Activated T-cell treated with anti-CD3 and anti-CD28 coated beads for 4 hours (primary cell): Measurements from ENCODE around the gene PIGM.

Source experiments
- DNase-seq: peaks from one replicate; pipeline ENCODE4 v3.0.0-alpha.2; 2020

Gene PIGM

DNA sequence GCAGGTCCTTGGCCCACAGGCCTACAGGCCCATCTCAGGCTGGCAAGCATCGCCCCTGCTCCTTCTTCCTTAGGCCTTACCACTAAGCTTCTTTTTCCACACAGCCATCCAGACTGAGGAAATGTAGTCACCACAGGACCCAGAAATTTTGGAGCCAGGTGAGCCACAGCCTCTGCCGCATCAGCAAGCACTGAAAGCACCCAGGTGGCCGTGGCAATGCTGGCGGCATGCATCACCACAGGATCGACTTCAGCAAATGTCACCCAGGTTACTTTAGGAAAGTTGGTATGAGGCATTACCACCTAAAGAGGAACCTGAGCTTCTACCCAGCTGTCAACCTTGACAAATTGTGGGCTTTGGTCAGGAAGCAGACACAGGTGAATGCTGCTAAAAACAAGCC lies 11.6 kb downstream of the PIGM start:
- DNase-seq, result no peak

DNA sequence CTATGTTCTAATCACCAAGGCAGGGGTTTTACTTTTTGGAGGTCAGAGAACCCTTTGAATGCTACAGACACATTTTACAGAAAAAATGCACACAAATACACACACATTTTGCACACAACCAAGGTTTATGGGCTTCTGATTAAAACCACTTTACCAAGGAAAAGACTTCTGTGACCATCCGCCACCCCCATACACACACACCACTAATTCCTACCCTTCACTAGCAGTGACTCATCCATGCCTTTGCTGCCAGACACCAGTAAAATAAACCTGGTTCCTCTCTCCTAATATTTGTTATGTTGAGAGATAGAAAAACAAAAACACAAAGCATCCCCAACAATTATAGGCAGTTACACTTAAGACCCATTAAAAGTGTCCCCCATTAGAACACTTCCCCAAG lies 12.9 kb downstream of the PIGM start:
- DNase-seq, result no peak

DNA sequence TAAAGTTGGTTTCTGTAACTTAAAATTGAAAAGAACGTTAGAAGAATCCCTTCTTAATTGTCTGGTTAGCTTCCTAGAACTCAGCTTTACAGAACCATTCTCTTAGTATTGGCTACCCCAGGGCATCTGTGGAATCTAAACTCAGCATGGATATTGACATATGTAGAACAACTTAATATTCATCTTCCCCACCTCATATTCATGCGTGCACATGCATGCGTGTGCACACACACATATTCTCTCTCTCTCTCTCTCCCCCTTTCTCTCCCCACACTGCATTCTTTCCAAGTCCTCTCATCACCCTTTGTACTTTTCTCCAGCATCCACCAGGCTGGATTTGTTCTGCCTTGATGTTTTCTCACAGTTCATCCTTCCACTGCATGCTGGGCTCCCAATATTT lies 13.4 kb downstream of the PIGM start:
- no peak for DNase-seq

DNA sequence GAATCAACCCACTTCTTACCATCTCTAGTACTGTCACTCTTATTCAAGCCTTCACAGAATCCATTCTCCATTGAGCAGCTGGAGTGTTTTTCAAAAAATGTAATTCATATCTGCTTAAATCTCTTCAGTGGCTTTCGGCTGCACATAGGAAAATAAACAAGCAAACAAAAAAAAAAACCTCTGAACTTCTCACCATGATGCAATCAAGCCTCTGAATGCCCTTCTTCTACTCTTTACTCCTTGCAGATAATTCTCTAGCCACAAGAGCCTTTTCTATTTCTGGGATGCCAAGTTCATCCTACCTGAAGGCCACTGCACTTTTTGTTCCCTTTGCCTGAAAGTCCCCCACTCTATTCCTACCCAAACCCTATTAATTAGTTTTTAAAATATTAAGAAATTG lies 14.2 kb downstream of the PIGM start:
- DNase-seq, result no peak

DNA sequence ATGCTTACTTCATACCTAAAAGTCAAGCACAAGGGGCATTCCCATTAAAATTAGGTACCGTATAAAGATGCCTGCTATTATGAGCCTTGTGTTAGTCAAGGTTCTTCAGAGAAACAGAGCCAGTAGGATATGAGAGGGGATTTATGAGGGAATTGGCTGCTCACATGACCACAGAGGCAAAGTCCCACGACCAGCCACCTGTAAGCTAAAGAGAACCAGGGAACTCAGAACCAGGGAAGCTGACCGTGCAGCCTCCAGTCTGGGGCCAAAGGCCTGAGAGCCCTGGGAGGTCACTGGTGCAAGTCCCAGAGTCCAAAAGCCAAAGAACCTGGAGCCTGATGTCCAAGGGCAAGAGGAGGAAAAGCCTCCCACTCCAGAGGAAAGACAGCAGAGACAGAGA lies 20.0 kb downstream of the PIGM start:
- no peak for DNase-seq

DNA sequence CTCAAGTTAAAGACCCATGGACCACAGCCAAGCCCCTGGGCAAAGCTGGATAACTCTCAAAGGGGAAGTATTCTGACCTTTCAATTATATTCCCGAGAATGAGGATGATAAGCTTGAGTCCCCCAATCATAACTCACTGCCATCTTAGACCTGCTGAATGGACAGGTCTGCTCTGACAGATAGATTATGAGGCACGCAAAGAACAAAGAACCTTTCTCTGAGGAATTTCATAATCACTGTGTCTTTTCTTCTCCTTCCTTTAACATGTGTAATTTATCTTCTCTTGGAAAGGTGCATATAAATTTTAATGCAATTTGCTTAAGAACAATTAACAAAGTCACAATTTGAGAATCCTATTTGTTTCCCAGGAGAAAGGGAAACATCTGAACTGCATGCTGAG lies 22.0 kb downstream of the PIGM start:
- no peak for DNase-seq

DNA sequence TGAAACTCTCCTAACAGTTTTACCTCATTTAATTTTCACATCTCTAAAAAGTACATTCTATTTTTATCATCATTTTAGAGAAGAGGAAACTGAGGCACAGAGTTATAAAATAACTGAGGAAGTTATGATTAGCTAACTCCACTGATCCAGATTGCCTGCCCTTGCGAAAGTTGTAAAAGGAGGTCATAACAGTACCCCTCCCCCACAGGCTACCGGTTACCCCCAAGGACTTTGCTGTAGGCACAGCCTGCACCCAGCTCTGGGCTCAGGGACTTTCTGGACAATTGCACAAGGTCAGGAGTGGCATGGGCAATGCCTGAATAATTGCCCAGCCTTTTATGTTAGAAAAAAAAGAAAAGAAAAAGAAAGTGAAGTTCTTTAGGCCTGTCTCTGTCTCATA lies 22.7 kb downstream of the PIGM start:
- DNase-seq, result no peak

DNA sequence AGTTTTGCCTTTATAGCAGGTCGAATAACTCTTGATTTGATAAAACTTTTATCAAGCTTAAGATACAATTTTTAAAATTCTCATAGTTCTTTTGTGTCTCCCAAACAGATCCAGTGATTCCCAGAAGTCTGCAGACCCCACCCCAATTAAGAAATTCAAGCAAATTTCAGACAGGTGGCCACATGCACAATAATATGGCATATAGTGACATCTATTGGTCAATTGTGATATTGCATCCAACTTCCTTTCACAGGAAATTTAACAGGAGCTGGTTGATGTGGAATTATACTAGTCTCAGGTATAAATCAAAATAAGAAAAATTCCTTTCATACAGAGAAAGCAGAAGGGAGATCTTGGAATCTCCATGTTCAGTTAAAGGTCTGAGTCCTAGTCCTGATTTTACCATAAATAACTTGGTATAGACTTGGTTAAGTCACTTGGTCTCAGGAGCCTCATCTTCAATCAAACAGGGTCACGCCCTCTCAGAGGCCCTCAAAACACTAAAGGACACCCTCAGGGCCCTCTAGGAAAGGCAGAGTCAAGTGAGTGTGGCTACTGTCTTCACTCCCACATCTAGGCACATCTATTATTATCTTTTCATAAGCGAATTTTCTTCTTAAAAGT lies 24.1 kb downstream of the PIGM start:
- no peak for DNase-seq

DNA sequence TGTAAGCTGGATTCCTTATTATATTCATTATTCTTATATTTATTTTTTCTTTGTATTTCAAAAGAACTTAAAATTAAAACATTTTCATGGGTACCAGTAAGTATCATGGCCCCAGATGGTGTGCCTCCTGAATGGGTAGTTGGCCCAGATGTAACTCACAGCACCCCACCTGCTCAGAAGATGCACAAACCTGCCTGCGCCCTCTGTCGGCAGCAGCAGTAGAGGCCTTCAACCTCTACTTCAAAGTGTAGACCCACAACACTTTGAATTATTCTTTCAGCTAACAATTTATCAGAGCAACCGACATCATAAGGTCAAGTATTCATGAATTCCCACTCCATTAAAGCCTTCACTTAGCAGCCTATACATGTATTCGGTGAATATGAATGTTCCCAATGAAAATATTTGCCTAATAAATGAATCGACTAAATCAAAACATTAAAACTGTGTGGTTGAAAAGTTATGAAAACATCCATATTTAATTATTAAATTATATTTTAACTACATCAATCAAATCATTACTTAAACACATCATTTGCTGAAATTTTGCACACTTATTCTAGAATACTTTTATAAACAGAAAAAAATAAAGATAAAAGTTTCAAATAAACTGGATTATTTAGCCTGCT lies 25.4 kb downstream of the PIGM start:
- peak; percentile 58 for DNase-seq

DNA sequence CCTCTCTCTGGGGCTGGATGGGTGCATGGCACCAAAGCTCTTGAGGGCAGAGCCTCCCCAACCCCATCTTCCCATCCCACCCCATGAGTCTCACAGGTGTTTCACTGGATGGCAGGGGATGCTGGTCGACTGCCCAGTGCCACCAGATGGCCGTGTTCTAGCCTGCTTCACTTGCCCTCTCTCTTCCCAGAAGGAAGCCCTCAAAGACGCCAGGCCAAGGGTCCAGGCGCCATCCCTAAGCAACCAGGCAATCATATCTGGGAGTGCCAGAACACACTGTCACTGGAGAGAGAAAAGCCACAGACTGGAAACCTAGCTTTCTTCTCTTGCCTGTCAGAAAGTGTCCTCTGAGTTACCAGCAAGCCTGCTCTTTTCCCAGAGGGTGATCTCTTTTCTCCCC lies 26.7 kb downstream of the PIGM start:
- no peak for DNase-seq

DNA sequence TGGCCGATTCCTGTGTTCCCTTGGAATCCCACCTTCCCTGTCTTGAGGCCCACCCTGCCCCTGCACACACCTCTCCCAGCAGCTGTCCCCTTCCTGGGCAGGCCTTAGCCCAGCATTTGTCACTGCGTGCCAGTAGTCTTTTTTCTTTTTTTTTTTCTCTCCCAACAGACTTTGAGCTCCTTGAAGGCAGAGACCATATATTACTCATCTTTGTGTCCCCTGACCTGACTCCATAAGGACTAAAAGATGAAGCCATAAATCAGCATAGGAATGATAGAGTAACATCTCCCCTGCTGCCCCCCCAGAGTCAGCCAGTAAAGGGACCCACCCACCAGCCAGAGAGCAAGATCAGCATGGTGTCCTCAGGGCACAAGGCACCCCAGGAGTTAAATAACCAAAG lies 27.4 kb downstream of the PIGM start:
- no peak for DNase-seq

DNA sequence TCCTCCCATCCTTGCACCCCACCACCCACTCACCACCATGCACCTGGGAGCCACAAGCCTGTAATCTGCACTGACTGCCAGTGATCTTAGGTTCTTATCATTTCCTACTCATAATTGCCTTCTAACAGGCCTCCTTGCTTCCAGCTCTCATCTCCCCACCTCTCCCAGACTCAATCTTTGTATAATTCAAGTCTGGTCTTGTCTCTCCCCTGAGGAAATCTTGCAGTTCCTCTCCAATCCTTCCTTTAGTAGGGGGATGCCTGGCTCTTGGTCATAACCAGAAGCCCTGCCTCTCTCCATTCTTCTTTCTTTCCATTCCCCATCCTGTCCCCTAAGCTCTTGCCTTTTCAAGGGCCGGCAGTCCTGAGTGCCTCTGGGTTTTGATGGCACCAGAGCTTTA lies 27.8 kb downstream of the PIGM start:
- DNase-seq, result no peak

DNA sequence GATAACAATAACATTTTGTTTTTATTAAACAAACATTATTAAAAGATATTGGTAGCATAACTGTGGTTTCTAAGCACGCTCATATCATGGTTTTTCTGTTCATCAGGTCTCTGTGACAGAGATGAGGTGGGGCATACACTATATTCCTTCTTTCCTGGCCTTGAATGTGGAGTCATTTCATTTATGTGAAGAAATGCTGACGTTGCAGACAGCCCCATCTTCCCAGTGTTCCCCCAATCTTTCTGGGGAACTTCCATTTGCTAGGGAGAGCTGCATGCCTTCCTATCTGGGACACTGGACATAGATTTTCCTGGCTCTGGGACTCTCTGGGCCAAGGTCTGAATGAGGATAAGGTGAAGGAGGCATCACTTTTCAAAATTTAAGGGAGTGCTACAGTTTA lies 30.4 kb downstream of the PIGM start:
- no peak for DNase-seq

DNA sequence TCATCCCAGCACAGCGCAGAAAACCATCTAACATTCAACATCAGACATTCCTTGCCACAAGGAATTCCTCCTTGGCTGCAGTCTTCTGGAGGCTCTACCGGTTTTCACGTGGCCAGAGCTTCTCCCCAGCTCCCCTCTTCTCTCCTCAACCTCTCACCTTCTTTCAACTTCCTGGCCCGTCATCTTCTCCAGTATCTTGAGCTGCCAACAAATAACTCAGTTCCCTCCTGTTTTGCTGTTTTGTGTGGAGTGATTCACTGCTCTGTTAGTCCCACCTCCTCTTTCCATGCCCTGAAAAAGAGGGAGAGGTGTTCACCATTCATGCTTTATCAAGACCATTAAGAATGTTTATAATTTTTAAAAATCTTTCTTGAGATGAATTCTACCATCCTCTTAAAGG lies 32.6 kb downstream of the PIGM start:
- no peak for DNase-seq

DNA sequence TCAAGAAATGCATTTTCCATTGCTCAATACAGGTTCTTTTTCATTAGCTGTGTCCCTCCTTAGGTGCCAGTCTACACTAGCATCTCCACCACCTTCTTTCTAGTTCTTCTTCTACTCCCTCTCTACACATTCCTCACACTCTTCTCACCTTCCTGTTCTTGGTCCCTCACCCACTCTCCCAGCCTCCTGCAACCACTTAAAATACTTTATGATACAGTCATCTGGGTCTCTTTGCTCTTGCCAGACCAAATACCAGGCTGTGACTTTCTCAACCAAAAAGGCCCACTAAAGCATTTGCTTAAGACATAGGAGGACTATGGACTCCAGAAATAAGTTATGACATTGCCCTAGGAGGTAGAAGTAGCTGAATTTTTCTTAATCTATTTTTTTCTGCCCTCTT lies 35.1 kb downstream of the PIGM start:
- DNase-seq, result no peak

DNA sequence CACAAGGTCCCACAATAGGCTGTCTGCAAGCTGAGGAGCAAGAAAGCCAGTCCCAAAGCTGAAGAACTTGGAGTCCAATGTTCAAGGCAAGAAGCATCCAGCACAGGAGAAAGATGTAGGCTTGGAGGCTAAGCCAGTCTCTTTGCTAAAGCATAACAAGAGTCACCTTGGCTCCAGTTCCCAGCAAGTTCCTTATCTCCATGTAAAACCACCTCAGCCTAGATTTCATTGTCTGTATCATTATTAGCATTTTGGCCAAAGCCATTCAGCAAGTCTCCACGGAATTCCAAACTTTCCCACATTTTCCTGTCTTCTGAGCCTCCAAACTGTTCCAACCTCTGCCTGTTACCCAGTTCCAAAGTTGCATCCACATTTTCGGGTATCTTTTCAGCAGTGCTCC lies 36.9 kb downstream of the PIGM start:
- no peak for DNase-seq

DNA sequence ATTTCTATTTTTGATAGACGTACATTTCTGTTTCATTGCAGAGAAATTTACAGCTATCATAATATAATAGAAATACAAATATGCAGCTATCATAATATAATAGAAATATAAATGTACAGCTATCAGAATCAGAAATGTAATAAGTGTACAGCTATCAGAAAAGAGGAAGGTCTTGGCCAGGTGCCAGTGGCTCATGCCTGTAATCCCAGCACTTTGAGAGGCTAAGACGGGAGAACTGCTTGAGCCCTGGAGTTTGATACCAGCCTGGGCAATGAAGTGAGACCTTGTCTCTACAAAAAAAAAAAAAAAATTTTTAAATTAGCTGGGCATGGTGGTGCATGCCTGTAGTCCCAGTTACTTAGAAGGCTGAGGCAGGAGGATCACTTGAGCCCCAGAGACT lies 37.9 kb downstream of the PIGM start:
- DNase-seq, result no peak

DNA sequence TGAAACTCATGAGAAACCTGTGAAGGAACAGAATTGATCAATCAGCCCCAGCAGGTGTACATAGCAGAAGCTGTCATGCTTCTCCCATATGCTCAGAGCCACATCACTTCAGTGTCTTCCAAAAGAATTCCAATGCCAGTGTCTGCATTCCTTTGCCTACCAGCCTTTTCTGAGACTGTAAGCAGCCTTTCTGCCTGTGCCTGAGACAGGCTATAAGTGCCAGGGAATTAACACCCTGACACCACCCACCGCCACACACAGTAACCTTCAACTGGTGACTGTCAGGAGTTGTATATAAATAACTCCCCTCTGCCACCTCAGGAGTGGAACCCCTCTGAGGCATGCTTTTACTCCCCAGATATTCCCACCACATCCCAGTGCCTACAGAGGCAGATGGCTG lies 39.6 kb downstream of the PIGM start:
- no peak for DNase-seq

DNA sequence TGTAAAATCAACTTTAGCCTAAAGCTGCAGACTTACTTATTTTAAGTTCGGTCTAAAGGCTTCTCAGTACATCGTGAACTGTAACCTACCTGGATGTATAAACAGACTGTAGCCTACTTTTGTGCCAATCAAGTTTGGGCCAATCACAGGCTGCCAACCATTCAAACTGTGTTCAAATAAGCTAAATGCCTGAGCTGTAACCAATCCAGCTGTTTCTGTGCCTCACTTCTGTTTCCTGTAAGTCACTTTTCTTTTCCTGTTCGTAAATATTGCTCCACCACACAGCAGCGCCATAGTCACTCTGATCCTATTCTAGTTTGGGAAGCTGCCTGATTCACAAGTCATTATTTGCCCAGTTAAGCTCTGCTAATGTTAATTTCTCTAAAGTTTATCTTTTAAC lies 40.3 kb downstream of the PIGM start:
- no peak for DNase-seq

DNA sequence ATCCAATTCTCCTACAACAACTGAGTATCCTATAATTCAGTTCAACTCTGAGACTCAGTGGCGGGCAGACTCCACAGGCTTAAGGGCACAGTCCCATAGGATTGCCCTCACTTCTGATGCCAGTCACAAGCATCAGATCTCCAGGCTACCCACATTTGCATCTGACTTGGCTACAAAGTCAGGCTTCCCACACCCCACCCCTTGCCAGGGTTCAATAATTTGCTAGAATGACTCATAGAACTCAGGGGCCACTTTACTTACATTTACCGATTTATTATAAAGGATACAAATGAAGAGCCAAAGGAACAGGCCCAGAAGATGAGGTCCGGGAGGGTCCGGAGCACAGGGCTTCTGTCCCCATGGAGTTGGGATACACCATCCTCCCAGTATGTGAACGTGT lies 41.8 kb downstream of the PIGM start:
- no peak for DNase-seq

DNA sequence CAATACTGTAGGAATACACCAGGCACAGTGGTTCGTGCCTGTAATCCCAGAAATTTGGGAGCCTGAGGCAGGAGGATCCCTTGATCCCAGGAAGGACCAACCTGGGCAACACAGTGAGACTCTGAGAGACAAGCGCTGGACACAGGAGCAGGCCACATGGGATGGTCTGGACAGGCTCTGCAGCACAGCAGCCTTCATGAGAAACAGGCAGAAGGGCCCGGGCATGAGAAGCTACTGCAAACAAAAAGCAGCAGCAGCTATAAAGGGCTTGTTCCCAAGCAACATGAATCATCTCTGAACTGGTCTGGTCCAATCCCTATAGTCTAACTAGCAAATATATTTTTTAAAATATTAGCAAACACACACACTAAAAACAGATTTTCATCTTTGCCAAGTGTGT lies 42.2 kb downstream of the PIGM start:
- no peak for DNase-seq

DNA sequence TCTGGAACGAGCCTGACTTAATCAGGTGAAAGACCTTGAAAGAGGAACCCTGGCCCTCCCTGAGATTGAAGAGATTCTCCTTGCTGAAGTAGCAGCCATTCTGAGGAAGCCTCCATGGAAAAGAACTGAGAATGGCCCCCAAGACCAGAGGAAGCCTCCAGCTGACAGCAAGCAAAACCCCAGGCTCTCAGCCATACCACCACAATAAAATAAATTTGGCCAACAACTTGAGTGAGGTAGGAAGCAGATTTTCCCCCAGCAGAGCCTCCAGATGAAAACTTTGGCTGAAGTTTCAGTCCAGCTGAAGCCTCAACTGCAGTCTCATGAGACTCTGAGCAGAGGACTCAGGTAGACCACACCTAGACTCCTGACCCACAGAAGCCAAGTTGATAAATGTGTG lies 43.8 kb downstream of the PIGM start:
- no peak for DNase-seq

DNA sequence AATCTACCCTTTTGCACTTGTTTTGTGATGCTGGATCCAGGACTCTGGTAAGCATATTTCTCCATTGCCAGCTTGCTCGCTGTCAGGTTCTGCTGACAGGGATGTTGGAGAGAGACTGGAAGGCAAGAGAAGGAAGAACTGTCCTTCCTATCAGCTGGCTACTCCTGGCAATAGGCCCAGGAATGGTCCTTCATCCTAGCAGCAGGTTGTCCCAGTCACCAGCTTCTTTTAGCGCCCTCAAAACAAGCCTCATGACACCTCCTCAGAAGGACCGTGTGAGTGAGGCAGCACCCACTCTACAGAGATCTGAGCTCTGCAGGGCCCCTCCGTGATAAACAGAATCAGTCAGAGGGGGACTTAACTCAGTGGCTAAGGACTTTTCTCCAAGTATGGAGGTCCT lies 44.6 kb downstream of the PIGM start:
- DNase-seq, result no peak

DNA sequence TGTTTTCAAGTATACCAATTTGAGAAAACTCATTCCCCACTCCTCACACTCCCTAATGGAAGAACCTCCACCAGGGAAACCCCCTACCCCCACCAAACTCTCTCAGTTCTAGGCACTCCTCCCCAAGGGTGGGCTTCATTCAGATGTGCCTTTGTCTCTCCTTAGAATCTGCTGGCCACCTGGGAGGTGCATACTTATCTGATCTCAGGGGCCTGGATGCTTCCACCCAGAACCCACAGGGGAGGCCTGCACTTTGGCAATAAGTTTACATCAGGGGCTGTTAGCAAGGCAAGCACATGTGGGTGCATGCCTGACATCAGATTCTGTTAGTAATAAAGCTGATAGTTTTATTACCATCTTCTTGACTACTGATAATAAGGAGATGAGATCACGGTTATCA lies 45.3 kb downstream of the PIGM start:
- DNase-seq, result no peak

DNA sequence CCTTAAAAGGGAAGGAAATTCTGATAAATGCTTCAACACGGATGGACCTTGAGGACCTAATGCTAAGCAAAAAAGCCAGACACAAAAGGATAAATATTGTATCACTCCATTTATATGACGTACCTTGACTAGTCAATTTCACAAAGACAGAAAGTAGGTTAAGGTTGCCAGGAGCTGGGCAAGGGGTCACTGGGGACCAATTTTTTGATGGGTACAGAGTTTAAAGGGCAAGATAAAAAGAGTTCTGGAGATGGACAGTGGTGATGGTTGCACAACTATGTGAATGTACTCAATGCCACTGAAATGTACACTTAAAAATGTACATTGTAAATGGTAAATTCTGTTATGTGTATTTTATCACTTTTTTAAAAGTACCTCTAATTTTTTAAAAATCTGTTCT lies 45.7 kb downstream of the PIGM start:
- DNase-seq, result no peak

DNA sequence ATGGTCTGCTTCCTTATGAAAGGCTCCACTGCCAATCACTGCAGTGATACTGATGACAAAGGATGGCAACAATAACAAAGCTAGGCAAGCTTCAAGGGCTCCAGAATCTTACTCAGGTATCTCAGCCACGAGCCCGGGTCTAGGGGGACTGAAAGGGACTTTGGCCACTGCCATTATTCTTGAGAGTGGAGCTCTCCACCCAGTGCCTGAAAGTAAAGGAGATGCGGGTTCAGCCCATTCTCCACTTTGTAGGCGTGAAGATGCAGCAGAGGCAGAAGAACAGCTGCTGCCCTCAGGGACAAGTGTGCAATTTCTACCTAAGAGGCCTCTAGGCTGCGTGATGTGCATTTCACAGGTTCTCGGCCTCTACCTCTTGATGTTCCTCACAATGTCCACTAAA lies 46.3 kb downstream of the PIGM start:
- no peak for DNase-seq
